Measurements from ENCODE around the gene LY6G6F. TPM values are rescaled to one million over a fixed set of nuclear protein-coding genes. Genes with fewer than 3 reads are reported as not detected.

The LY6G6F gene
- total and polyA plus RNA-seq, 2 donors (not counting 1 experiment from before 2014, with no cell fraction given): not detected

GRCh38 chr6:31734821-31735406, 28.2 kb downstream of the LY6G6F start:
- H3K4me3 ChIP-seq (ENCODE audit: control extremely low read depth in 1 of 5, extremely low read depth in 1 of 5, insufficient read depth in 1 of 5, low read depth in 2 of 5, low read length in 4 of 5): peak overlapping the region; percentile 73 to 99 (median 87)
- peaks cover 15% of the 10 kb centered on the region for H4K20me1 ChIP-seq (ENCODE audit: control insufficient read depth, insufficient read depth, low read length, poor library complexity, severe bottlenecking)
- peaks cover 4 to 39% of the 10 kb centered on the region in 2 experiments for H3K36me3 ChIP-seq (replicated peaks in 1 of 2; ENCODE audit: control extremely low read depth in 1 of 2, control insufficient read depth in 1 of 2, extremely low read depth in 1 of 2, insufficient read depth in 2 of 2, low read length in 1 of 2)
- H3K79me2 ChIP-seq (ENCODE audit: control insufficient read depth, insufficient read depth, low read length): peaks cover 42% of the 10 kb centered on the region
- Mint-ChIP-seq H3K9me3 (ENCODE audit: insufficient read depth) (no peaks in the 10 kb centered on the region), H3K4me3 (peak overlapping the region; percentile 100), H3K27me3 (no peaks in the 10 kb centered on the region), H3K4me1 (peaks cover 80% of the 10 kb centered on the region), H3K27ac (peak overlapping the region; percentile 91)
- peaks cover 50 to 58% of the 10 kb centered on the region in 2 donors for H3K4me1 ChIP-seq (ENCODE audit: control insufficient read depth in 2 of 2, insufficient read depth in 2 of 2, low read length in 2 of 2)
- CTCF ChIA-PET: interaction anchor here (0.9 to 7.8 kb wide), 5 partner anchors 6 to 218 kb away, joined by 3 to 90 read pairs (median 46); partner anchors contain the start of gene DDAH2
- peak overlapping the region; percentile 81 to 96 for H3K27ac ChIP-seq (ENCODE audit: low read length in 2 of 2)
- DNase-seq: peak; percentile 50
- no peaks in the 10 kb centered on the region for H3K27me3 ChIP-seq (replicated peaks in 1 of 4; ENCODE audit: control extremely low read depth in 1 of 4, control insufficient read depth in 3 of 4, insufficient read depth in 4 of 4, low read length in 3 of 4)
- TF ChIP-seq, protein P1, sequence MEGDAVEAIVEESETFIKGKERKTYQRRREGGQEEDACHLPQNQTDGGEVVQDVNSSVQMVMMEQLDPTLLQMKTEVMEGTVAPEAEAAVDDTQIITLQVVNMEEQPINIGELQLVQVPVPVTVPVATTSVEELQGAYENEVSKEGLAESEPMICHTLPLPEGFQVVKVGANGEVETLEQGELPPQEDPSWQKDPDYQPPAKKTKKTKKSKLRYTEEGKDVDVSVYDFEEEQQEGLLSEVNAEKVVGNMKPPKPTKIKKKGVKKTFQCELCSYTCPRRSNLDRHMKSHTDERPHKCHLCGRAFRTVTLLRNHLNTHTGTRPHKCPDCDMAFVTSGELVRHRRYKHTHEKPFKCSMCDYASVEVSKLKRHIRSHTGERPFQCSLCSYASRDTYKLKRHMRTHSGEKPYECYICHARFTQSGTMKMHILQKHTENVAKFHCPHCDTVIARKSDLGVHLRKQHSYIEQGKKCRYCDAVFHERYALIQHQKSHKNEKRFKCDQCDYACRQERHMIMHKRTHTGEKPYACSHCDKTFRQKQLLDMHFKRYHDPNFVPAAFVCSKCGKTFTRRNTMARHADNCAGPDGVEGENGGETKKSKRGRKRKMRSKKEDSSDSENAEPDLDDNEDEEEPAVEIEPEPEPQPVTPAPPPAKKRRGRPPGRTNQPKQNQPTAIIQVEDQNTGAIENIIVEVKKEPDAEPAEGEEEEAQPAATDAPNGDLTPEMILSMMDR (IDR thresholded peaks at IDR 0.05): no peak
- TF ChIP-seq EZH2 (IDR thresholded peaks at IDR 0.05; ENCODE audit: borderline replicate concordance, insufficient read depth, low read depth, low read length, poor library complexity, severe bottlenecking): no peak
- POLR2A ChIA-PET: interaction anchor here (0.5 to 2.2 kb wide), 11 partner anchors 31 to 1886 kb away, joined by 3 to 9 read pairs (median 5); partner anchors contain the start of genes ABHD16A, BAG6, HSPA1A and HSPA1L
- no peaks in the 10 kb centered on the region for H3K9me3 ChIP-seq (ENCODE audit: control extremely low read depth in 1 of 3, control insufficient read depth in 2 of 3, insufficient read depth in 1 of 3, low read length in 2 of 3)
- ATAC-seq (ENCODE audit: low read depth): peak; percentile 26
- intact Hi-C loops (cut with micrococcal nuclease): loop anchor here (5.0 to 10.0 kb wide), 5 partner anchors 68 to 460 kb away; partner anchors contain the start of genes CSNK2B, DDX39B, DXO and EHMT2
- H3K9ac ChIP-seq (ENCODE audit: low read length): peak overlapping the region; percentile 91
- H2AFZ ChIP-seq (ENCODE audit: insufficient read depth, low read depth, low read length, poor library complexity, severe bottlenecking): peak overlapping the region; percentile 63
- H3K4me2 ChIP-seq (replicated peaks; ENCODE audit: low read depth, low read length, poor library complexity, severe bottlenecking): peak overlapping the region; percentile 82
- WGBS (ENCODE audit: insufficient coverage): 1% methylated on average over 11 of the region's 18 CpGs
